H9 (cell line): ENCODE data around the gene LYST. TPM values are rescaled to one million over a fixed set of nuclear protein-coding genes. Genes with fewer than 3 reads are reported as not detected.
"Not testable (repeated sequence)": the region's sequence is repeated elsewhere in the genome, so short reads cannot be mapped to it uniquely, and the experiment has no call there.

ENCODE experiments used
- DNase-seq: peaks from one replicate; pipeline ENCODE4 v3.0.0-alpha.2; 2017
- H2AFZ ChIP-seq: one replicate; pipeline ENCODE4 v1.6.1; 2013; ENCODE audit warnings: mild to moderate bottlenecking, low read length, control low read depth, moderate library complexity
- H2AK5ac ChIP-seq: 2 replicates; pipeline ENCODE4 v1.6.1; 2013; ENCODE audit warnings: low read length, control low read depth, mixed read lengths; ENCODE audit not compliant: insufficient read length
- H2BK120ac ChIP-seq: one replicate; pipeline ENCODE4 v1.6.1; 2013; ENCODE audit warnings: low read depth, mild to moderate bottlenecking, low read length, control low read depth, inconsistent platforms; ENCODE audit not compliant: poor library complexity, severe bottlenecking
- H2BK12ac ChIP-seq: 2 replicates; pipeline ENCODE4 v1.6.1; 2013; ENCODE audit warnings: low read length, control low read depth, mixed read lengths, low read depth; ENCODE audit not compliant: insufficient read length
- H2BK15ac ChIP-seq: 2 replicates; pipeline ENCODE4 v1.6.1; 2013; ENCODE audit warnings: low read depth, low read length, control low read depth
- H2BK20ac ChIP-seq: one replicate; pipeline ENCODE4 v1.6.1; 2013; ENCODE audit warnings: low read depth, mild to moderate bottlenecking, low read length, control low read depth, inconsistent platforms; ENCODE audit not compliant: poor library complexity, severe bottlenecking
- H2BK5ac ChIP-seq: 2 replicates; pipeline ENCODE4 v1.6.1; 2013; ENCODE audit warnings: low read length, control low read depth, mixed read lengths; ENCODE audit not compliant: insufficient read length
- H3K14ac ChIP-seq: 2 replicates; pipeline ENCODE4 v1.6.1; 2013; ENCODE audit warnings: low read length, control low read depth; ENCODE audit not compliant: insufficient read depth
- H3K18ac ChIP-seq: 2 replicates; pipeline ENCODE4 v1.6.1; 2013; ENCODE audit warnings: low read depth, mild to moderate bottlenecking, mixed read lengths, low read length, control low read depth; ENCODE audit not compliant: insufficient read length
- H3K23ac ChIP-seq: 2 replicates; pipeline ENCODE4 v1.6.1; 2013; ENCODE audit warnings: low read length, control low read depth, mixed read lengths, low read depth; ENCODE audit not compliant: insufficient read length
- H3K23me2 ChIP-seq: 2 replicates; pipeline ENCODE4 v1.6.1; 2013; ENCODE audit warnings: low read depth, mild to moderate bottlenecking, mixed read lengths, low read length, control low read depth; ENCODE audit not compliant: insufficient read length, poor library complexity, severe bottlenecking
- H3K27ac ChIP-seq: 2 replicates; pipeline ENCODE4 v1.5.1; 2013; ENCODE audit warnings: low read length, control low read depth, mixed read lengths, low read depth; ENCODE audit not compliant: insufficient read length
- H3K27me3 ChIP-seq: 2 replicates; pipeline ENCODE4 v1.6.1; 2013; ENCODE audit warnings: low read length, control low read depth, inconsistent platforms; ENCODE audit not compliant: insufficient read depth
- H3K4ac ChIP-seq: 2 replicates; pipeline ENCODE4 v1.6.1; 2013; ENCODE audit warnings: low read depth, mild to moderate bottlenecking, control low read depth, inconsistent platforms, low read length, moderate library complexity
- H3K4me1 ChIP-seq: 2 replicates; pipeline ENCODE4 v1.6.1; 2013; ENCODE audit warnings: low read length, control low read depth, inconsistent platforms; ENCODE audit not compliant: insufficient read depth
- H3K4me2 ChIP-seq: 2 replicates; pipeline ENCODE4 v1.6.1; 2013; ENCODE audit warnings: low read length, control low read depth, mixed read lengths; ENCODE audit not compliant: insufficient read length, insufficient read depth
- H3K56ac ChIP-seq: 2 replicates; pipeline ENCODE4 v1.6.1; 2013; ENCODE audit warnings: low read depth, mild to moderate bottlenecking, mixed read lengths, low read length, control low read depth; ENCODE audit not compliant: insufficient read length
- H3K79me1 ChIP-seq: 2 replicates; pipeline ENCODE4 v1.6.1; 2013; ENCODE audit warnings: low read depth, mild to moderate bottlenecking, moderate library complexity, low read length, control low read depth, inconsistent platforms; ENCODE audit not compliant: insufficient read depth, poor library complexity, severe bottlenecking
- H3K79me2 ChIP-seq: 2 replicates; pipeline ENCODE4 v1.6.1; 2013; ENCODE audit warnings: low read length, control low read depth, inconsistent platforms; ENCODE audit not compliant: insufficient read depth
- H3K9ac ChIP-seq: 2 replicates; pipeline ENCODE4 v1.6.1; 2013; ENCODE audit warnings: low read length, control low read depth, mixed read lengths; ENCODE audit not compliant: insufficient read length; ENCODE audit errors: extremely low read depth
- H3K9me3 ChIP-seq: one replicate; pipeline ENCODE4 v1.6.1; 2013; ENCODE audit warnings: low read depth, low read length, inconsistent platforms; ENCODE audit not compliant: control insufficient read depth
- H3T11ph ChIP-seq: one replicate; pipeline ENCODE4 v1.6.1; 2013; ENCODE audit warnings: mild to moderate bottlenecking, low read length, control low read depth, inconsistent platforms
- H4K20me1 ChIP-seq: one replicate; pipeline ENCODE4 v1.6.1; 2013; ENCODE audit not compliant: control insufficient read depth, insufficient read length, insufficient read depth
- H4K5ac ChIP-seq: 2 replicates; pipeline ENCODE4 v1.6.1; 2013; ENCODE audit warnings: low read depth, mild to moderate bottlenecking, mixed read lengths, low read length, control low read depth; ENCODE audit not compliant: insufficient read length
- H4K8ac ChIP-seq: replicated peaks from 2 replicates; pipeline ENCODE4 v1.6.1; 2013; ENCODE audit warnings: low read length, control low read depth, mixed read lengths, low read depth; ENCODE audit not compliant: insufficient read length
- H4K91ac ChIP-seq: 2 replicates; pipeline ENCODE4 v1.6.1; 2013; ENCODE audit warnings: low read depth, mild to moderate bottlenecking, moderate library complexity, mixed read lengths, low read length, control low read depth; ENCODE audit not compliant: insufficient read length
- H3K27ac Mint-ChIP-seq, 3 experiments: 2 replicates in 2 of 3; 3 replicates in 1 of 3; pipeline ENCODE4 v1.8.0; 2020 to 2021; ENCODE audit warnings: mixed read lengths in 3 of 3, mild to moderate bottlenecking in 1 of 3, moderate library complexity in 1 of 3
- H3K27me3 Mint-ChIP-seq: 2 replicates; pipeline ENCODE4 v1.8.0; 2021; ENCODE audit warnings: low read depth, mild to moderate bottlenecking, moderate library complexity, mixed read lengths
- H3K36me3 Mint-ChIP-seq, 3 experiments: 2 replicates in 2 of 3; 3 replicates in 1 of 3; pipeline ENCODE4 v1.8.0; 2020 to 2021; ENCODE audit warnings: low read depth in 3 of 3, mixed read lengths in 3 of 3; ENCODE audit not compliant: insufficient read depth in 1 of 3
- H3K4me1 Mint-ChIP-seq, 2 experiments: 2 replicates each; pipeline ENCODE4 v1.8.0; 2020; ENCODE audit warnings: mixed read lengths in 2 of 2
- H3K4me3 Mint-ChIP-seq, 2 experiments: 2 replicates in 1 of 2; 3 replicates in 1 of 2; pipeline ENCODE4 v1.8.0; 2020 to 2021; ENCODE audit warnings: mild to moderate bottlenecking in 2 of 2, mixed read lengths in 2 of 2, moderate library complexity in 1 of 2
- H3K9me3 Mint-ChIP-seq, 2 experiments: 2 replicates in 1 of 2; 3 replicates in 1 of 2; pipeline ENCODE4 v1.8.0; 2020; ENCODE audit warnings: mild to moderate bottlenecking in 2 of 2, mixed read lengths in 2 of 2, moderate library complexity in 1 of 2
- CTCF ChIP-seq: fragments of 200-600 bp; sonication (generic); conservative IDR thresholded peaks from 3 replicates; pipeline ENCODE4 v1.8.0; 2021; ENCODE audit warnings: antibody characterized with exemption, mild to moderate bottlenecking
- WGBS: extraction: QIAGEN DNeasy Blood & Tissue Kit; methylation state at CpG from one replicate; pipeline ENCODE4 v1.1.7; 2013; ENCODE audit warnings: missing lambda C conversion rate, low lambda C conversion rate, mixed read lengths; ENCODE audit not compliant: insufficient read length; ENCODE audit errors: extremely low coverage; 5-methylcytosine and 5-hydroxymethylcytosine counted together
- total RNA-seq: library from RNA; stranded (reverse); gene quantifications from 2 replicates; pipeline ENCODE4 v1.2.1, GENCODE V29; 2021

LYST gene
- total RNA-seq, 1 experiment from 2014 or later: 0.13 TPM

- no CpG with 5 or more reads among the region's 5 CpGs for WGBS
- not testable (repeated sequence) for H3K9ac ChIP-seq, H2BK20ac ChIP-seq, H3K4me3 Mint-ChIP-seq, H3T11ph ChIP-seq, H4K5ac ChIP-seq, H2AK5ac ChIP-seq, H3K79me1 ChIP-seq, H4K20me1 ChIP-seq, H3K27me3 ChIP-seq, H3K9me3 Mint-ChIP-seq, H3K79me2 ChIP-seq, H2AFZ ChIP-seq, H3K4me1 ChIP-seq, H3K27ac ChIP-seq, H3K4ac ChIP-seq, H3K36me3 Mint-ChIP-seq, H4K91ac ChIP-seq, H3K56ac ChIP-seq, H2BK5ac ChIP-seq, H2BK15ac ChIP-seq, H3K14ac ChIP-seq, H3K9me3 ChIP-seq, H3K23me2 ChIP-seq, H3K23ac ChIP-seq, H4K8ac ChIP-seq, H3K4me2 ChIP-seq, H2BK12ac ChIP-seq, H3K27me3 Mint-ChIP-seq
- peak; percentile 65 for TF ChIP-seq CTCF
- H3K27ac Mint-ChIP-seq: peak overlapping the region in 2 of 3 experiments; percentile 71 to 88; a peak in 2 of 7 replicates
- DNase-seq: peak; percentile 44
- peaks cover 0 to 14% of the 10 kb centered on the region in 2 experiments for H3K4me1 Mint-ChIP-seq
- peak overlapping the region; percentile 74 for H3K18ac ChIP-seq
- peak overlapping the region; percentile 67 for H2BK120ac ChIP-seq
Observed at GRCh38 chr1:235845656-235846107, 21.0 kb downstream of the LYST start.
